Hematopoietic multipotent progenitor cell (in vitro differentiated cells): Measurements from ENCODE around the gene CHDH. TPM values are rescaled to one million over a fixed set of nuclear protein-coding genes. Genes with fewer than 3 reads are reported as not detected.

Experiments used
- DNase-seq, 3 donors: peaks; one replicate each; pipeline ENCODE4 v3.0.0-alpha.2; 2011 to 2015; ENCODE audit warnings: low read depth in 2 of 3, low spot score in 2 of 3
- total RNA-seq: library from RNA; depleted of rRNA; stranded (reverse); fragments of >200 nt; gene quantifications from one replicate; pipeline ENCODE4 v1.2.3, GENCODE V29; 2012

Gene CHDH
- total RNA-seq, 1 donor = under 0.01 TPM

DNA sequence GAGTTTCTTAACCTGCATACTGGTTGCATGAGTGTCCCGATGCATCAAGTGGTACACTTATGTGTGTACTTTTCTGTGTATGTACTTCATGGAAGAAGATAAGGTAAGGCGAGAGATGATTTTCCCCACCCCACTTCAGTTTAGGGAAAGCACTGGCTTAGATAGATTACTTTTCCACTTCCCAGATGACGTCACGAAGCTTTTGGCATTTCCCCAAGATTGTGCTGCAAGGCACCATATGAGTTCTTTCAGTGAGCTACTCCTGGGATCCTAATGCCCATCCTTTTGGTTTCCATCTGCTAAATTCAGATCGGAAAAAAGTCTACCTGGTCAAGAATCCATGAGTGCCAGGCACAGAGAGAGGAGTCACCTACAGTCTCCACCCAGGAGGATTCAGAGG lies 4.7 kb upstream of the CHDH start:
- DNase-seq = no peak

DNA sequence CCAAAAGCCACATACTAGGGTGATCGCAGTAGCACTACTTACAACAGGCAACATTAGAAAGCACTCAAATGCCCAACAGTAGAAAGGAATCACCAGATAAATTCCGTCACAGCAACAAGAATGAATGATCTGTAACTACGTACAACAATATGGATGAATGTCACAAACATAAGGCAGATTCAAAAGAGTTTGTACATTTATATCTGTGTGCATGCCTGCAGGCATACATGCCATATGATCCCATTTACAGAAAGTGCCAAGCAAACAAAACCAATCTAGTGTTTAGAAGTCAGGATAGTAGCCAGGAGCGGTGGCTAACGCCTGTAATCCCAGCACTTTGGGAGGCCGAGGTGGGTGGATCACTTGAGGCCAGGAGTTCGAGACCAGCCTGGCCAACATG lies 3.7 kb upstream of the CHDH start:
- no peak for DNase-seq

DNA sequence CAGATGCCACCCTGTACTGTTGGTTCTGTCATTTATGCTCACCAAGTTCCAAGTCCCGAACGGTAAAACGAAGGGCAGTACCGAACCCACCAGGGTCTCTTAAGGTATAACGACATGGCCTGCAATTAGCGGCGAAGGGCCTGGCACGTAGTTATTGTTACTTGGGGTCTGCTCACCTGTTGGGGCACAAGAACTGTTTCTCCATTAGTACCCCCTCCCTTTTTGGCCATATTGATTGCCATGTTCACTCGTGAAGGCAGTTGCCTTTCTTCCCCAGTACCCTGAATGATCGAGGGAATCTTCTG lies 584 bp upstream of the CHDH start:
- no peak for DNase-seq

DNA sequence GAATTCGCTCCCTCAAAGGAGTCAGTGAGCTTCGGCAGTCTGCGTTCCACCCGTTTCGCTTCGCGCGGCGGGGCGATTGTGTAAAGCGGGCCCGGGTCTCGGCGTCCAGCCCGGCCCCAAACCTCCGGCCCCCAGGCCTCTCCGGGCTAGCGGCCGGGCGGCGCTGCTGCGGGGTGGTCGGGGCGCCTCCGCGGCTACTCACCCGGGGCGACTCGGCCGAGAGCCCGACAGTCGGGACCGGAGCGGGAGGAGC lies 412 bp downstream of the CHDH start:
- DNase-seq = no peak

DNA sequence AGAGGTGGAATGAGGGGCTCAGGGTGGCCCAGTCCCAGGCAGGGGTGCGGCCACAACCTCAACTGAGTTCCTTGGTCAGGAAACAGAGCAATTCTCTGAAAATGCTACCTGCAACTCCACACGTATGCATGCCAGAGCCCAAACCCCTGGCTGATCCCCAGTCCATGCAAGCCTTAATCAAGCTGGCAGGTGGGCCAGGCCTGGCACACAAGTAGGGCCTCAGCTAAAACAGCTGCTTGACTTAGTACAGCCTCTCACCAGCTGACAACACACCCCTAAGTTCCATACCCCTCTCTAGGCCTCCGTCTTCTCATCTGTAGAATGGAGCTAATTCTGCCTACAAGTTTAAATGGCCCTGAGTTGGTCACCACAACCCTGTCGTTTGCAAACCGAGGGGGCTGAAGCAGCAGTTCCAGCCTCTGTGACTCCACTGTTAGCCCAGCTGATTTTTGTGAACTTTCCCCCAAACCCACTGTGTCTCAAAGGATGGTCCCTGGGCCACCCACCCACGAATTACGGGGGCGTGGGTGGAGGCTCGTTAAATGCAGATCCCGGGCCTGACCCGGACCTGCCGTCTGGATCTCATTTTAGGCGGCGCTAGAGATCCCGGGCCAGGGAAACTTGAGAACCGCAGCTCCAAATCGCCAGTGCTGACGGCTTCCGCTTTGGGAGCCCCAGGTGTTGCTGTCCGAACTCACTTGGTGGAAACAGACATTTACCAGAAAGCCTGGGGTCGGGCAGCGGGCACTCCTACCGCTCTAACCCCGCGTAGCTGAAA lies 927 bp downstream of the CHDH start:
- DNase-seq = peak in 2 of 3 donors; percentile 14 to 39

DNA sequence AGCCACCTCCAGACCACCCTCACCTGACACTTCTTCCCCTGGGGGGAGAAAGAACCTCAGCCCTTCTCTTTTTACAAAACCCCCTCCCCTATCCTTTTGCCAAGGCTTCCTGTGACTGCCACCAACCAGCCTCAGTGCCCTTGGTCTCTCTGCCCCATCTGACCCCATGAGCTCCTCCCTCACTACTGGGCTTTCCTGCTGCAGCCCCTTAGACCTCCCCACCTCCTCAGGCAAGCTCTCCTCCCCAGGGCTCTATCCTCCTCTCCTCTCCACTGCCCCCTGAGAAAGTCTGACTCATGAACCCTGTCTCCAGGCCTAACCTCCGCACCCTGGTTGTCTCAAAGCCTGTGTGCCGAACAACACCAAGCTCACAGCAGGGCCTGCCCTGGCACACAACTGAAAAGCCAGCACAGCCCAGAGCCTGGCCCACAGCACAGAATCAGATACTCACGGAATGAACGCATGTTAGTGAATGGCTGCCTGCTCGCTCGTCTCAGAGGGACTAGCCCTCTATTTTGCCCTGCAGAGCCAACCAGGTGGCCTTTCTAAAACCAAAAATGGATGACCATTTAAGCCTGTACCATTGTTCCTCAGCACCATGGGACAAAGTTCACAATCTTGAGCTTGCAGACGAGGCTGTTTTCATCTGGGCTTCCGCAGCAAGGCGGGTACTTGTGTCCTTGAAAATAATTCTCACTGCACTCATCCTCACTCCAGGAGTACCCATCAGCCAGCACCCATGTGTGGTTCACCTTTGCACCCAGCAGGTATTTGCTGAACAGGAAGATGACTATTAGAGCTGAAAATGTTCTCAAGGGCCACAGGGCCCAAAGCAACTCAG lies 1.7 kb downstream of the CHDH start:
- DNase-seq = no peak

DNA sequence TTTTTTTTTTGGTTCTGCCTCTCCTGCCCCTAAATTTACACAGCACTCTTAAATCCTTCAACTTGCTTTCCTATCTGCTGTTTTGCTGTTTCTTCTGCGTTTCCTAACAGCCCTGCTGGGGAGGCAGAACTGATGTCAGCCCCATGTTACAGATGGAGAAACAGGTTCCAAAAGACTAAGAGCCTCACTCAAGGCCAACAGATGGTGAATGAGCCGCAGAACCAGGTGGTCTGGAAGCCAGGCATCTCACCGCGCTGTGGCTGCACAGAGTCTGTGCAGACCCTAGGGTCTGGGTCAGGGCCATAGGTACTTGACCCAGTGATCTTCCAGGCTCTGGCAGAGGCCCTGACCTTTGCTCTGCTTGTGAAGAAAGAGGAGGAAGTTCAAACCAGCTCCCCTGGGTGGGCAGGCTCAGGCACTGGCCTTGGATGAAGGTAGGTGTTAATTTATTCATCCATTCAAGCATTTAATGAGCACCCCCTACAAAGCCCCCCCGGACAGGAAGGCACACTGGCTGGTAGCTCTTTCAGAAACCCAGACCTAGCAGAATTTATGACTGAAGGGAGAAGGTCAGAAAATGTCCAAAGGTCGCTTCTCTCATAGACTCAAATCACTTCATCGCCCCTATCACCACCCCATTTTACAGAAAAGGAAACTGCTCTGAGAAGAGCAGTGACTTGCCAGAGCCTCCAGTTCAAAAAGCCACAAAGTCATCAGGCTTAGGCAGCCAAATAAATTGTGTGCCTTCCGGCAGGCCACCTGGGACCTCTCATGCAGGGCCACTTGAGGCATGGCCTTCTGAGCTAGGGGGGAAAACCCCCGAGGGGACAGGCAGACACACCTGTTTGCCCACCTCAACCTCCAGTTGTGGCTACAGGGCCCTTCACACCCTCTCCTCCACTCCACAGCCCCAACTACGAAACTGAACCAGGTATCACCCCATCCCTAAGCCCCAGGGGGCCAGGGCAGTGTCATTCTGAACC lies 2.7 kb downstream of the CHDH start:
- DNase-seq = no peak

DNA sequence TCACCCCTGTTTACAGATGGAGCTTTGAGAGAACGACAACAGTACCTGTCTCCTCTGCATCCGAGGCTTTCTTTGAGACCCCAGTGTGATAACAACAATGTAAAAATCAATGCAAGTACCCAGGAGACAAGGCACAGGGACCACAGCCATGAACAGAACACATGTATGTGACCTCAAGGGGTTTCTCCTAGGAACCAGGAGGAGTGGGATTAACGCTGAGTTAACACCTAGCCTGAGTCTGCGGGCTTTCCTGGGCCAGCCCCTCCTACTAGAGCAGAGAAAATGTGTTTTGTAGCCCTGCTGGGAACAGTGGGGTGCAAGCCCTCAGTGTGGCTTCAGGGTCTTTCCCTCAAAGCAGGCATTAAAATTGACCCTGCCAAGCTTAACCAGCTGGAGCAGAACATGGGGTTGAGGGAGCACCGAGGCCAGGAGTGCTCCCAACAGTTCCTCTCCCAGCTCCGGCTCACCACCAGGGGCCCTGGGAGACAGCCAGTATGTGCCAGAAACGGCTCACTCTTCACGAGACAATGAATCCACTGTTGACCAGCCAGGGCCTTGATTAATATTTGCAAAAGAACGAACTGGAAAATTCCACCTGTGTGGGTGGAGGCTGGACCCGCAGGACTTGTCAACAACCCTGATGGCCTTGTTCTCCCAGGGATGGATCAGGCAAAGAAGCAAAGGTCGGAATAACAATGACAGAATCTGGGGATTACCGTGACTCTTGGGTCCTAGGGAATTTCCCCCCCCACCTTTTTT lies 3.6 kb downstream of the CHDH start:
- DNase-seq = no peak

DNA sequence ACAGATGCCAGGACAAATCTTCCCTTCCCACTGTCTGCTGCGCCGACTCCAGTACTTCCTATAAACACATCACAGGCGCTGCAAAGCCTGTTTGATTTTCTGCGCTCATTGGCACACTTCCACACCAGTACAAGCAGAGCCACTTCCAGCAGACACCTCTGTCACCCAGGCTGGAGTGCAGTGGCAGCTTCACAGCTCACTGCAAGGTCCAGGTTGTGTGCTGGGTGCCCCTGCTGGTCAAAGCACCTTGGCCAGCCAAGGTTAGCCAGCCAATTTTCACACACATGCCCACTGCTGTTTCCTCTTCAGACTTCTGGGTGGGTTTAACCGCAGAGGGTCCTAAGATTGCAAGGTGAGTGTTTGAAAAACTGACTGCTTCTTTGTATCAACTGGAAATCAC lies 4.9 kb downstream of the CHDH start:
- no peak for DNase-seq

DNA sequence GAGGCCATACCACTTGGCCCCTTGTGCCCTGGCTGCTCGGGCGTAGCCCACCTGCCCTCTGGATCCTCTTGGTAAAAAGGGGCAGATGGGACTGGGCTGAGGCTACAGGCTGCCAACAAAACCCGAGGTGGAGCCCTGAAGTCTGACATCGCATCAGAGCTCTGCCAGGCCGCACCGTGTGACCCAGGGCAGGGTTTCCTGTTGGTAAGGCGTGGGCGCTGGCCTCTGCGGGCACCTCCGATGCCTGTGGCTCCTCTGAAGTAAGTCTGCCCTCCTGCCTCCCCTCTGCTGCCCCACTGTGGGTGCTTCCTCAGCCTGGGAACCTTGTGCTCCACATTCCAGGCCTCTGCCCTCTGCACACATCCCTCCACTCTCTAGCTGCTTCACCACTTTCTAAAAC lies 8.9 kb downstream of the CHDH start:
- no peak for DNase-seq

DNA sequence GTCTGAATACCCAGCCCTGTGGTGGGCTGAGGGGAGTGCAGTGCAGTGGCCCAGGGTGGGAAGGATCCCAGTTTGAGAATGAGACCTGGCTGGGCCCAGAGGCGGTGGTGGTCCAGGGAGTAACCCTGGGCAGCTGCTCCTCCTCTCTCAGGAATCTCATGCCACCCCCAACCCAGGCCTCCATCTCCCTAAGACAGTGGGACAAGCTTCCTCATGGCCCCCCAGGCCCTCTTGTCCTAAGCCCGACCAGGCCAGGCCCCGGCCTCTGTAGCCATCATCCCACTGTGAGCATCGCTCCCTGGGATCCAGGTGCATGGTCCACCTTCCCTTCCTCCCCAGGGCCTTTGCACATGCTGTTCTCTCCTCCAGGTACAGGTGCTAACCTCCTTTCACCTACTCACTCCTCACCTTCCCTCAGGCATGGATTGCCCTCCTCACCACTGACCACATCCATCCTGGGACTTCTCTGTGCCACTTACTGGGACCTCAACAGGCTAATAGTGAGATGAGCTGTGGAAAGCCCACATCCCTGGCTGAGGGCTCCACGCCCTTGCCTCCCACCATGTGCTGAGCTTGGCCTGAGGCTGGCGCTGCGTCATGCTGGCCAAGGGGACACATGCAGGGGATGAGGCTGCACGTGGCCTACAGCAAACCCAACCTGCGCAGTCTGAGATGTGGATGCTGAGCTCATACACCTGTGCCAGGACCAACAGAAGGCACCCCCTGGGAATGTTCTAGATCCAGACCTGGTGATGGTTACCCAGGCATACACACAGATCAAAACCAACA lies 9.9 kb downstream of the CHDH start:
- no peak for DNase-seq

DNA sequence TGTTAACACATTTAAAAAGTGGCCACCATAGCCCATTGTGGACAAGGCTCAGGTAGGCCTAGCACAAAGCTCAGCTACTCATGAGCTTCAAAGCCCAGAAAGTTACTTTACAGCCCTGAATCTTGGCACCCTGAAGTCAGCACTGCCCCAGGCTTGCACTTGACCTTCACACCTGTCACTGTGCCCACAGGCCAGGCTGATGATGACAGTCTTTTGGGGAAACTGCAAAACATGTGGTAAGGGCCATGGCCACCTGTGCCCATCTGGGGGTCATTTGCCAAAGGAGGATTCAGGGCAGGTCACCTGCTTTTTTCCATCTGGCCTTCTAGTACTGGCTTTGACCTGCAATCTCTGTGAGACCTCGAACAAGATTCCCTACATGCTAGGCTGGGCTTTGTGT lies 11.0 kb downstream of the CHDH start:
- DNase-seq = no peak

DNA sequence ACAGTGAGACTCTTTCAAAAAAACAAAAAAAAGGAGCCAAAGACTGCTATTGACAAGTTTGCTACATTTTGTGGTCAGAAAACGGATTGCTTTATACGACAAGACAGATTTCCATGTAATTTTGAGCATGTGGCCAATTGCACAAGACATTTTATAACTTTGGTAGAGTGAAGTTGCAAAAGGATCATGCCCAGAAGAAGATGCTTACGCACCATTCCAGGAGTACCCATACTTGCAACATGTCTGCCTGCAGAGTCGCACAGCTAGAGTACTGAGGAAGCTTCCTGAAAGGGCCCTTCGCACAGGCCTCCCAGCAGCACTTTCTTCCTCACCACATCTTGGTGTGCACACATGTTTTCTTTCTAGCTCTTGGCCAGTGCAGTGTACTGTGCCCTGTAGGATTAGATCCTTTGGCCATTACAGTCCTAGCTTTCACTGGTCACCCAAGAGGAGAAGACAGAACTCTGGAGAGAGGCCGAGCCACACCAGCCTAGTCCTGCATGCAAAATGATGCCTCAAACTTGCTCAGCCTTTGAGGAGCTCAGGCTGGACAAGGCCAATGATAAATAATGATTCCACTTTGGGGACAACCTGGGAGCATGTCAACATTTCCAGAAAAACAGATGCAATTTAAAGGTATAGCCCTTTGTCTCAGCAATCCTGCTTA lies 11.7 kb downstream of the CHDH start:
- no peak for DNase-seq

DNA sequence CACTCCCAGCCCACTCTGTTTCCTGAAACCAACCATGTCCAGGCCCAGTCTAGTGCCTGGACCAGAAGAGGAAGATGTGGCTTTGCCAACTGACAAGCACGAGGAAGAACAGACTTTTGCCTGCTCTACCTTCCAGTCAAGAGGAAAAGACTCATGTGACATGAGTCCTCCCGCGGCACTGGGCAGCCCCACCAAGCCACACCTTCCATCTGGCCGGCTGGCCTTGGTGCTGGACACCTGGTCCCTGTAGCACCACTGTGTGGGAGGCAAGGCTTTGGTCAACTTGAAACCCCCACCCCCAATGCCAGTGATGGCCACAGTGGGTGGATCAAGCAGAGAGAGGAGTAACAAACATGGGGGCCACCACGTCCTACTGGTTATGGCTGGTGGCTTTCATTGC lies 12.5 kb downstream of the CHDH start:
- DNase-seq = no peak

DNA sequence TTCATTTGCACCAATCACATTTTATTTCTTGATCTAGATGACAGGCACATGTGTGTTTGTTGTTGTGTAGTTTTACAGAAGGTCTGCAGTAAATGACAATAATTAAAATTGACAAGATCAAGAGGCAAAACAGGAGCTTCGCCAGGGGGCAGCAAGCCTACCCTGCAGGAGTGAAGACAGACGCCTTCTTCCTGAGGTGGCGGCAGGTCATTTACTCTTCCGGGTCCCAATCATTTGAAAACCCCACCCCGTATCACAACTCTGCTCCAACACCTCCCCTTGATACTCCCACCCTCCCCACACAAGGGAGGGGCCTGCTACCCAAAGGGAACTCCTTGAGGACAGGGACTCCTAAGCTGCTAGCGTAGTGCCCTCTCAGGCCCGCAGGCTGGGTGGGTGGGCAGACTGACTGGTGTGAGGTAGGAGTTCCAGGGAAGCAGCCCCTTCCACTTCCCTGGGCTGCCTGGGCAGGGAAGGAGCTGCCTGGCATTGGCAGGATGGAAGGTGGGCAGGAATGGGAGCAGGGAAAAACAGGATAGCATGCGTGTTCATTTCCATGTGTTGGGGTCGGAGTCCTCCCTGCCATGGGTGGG lies 13.1 kb downstream of the CHDH start:
- no peak for DNase-seq

DNA sequence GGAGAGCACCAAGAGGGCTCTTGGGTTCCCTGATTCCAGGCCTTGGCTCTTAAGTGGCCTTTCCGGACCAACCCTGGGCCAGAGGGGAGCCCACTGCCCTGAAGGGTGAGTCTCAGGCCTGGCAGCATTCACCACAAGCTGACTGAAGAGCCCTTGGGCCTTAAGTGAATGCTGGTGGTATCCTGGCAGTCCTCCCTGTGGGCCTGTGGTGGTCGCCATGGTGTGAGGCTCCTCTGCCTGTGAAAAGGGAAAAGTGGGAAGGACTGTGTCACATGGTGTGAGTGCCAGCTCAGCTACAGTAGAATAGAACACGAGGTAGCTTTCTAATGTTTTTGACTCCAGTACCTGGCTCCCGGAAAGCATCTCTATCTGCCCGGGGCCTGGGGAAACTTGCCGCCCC lies 15.3 kb downstream of the CHDH start:
- no peak for DNase-seq

DNA sequence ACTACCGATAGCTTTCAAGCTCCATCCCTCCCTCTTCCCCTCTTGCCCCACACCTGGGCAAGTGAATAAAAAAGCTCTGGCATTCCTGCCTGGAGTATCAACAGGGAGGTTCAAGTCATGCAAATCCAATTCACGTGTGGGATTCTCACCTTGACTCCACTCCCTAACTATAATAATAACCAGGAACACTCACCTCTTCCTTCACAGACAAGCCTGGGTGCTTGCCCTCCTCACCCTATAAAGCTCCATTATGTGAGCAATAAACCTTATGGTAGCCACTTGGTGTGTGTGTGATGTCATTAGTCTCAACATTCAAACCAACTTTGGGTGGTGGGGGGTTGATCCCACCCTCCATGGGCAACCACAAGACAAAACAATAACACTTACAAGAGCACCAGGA lies 16.6 kb downstream of the CHDH start:
- no peak for DNase-seq

DNA sequence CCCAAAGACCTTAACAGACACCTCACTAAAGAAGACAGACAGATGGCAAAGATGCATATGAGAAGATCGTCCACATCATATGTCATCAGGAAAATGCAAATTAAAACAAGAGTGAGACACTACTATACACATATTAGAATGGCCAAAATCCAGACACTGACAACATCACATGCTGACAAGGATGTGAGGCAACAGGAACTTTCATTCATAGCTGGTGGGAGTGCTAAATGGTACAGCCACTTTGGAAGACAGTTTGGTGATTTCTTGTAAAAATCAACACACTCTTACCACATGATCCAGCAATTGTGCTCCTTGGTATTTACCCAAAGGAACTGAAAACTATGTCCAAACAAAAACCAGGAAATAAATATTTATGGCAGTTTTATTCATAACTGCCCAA lies 17.6 kb downstream of the CHDH start:
- DNase-seq = no peak

DNA sequence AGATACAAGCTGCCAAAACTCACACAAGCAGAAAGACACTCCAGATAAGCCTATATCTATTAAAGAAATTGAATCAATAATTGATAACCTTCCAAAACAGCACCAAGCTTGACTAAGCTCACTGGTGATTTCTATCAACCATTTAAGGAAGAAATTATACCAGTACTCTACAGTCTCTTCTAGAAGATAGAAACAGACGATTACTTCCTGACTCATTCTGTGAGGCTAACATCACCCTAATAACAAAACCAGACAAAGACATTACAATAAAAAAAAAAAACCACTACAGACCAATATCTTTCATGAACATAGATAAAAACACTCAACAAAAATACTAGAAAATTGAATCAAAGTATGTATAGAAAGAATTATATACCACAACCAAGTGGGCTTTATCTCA lies 20.2 kb downstream of the CHDH start:
- no peak for DNase-seq
